Activated CD4-positive, CD25-positive, alpha-beta regulatory T cell treated with anti-CD3 and anti-CD28 coated beads, Interleukin-2, amount 50 U/mL, for 16 hours (primary cell): ENCODE data around the gene DEXI.
"Not testable (repeated sequence)": the region's sequence is repeated elsewhere in the genome, so short reads cannot be mapped to it uniquely, and the experiment has no call there.

Experiments used
- DNase-seq: peaks from one replicate; pipeline ENCODE4 v3.0.0-alpha.2; 2020; ENCODE audit warnings: low read depth, low spot score

Gene DEXI

DNA sequence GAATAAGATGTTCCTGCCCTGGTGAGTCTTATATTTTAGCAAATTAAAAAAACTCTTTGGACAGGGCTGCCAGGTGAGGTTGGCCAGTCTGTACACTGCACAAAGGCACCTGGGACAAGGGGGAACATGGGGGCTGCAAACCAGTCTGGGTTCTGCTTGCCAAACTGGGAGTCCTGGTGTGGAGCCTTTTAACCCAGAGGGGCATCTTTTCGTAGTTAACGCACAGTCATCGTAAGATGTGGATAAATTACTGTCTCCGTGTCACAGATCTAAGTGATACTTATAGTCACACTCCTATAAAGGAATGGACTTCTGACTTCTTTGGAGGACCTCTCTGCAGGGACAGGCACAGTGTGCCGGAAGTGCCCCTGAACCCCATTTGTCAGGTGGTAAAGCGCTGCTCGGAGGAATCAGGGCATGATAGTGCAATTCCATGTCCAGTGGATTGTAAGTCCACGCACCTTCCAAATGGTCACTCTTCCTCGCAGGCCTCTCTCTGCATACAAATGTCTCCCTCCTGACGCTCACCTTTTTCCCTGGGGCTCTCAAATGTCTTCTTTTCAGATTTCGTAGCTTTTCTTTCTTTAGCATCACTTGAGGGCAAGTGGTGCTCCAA, 14.7 kb downstream of the DEXI start:
- DNase-seq = no peak

DNA sequence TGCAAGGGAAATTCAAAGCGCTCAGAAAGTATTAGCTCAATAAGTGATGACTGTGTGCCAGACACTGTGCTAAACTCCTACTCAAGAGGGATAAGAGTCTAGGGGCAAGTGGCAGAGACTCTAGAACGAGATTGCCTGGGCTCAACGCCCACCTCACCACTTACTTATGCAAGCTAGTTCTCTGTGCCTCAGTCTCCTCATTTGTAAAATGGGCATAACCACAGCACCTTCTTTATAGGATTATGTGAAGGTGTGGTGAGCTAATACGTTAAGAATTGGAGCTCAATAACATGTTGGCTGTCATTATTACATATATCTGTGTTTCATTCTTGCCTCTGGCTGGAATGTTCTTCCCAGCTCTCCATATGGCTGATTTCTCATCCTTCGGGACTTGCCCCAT, 15.4 kb downstream of the DEXI start:
- DNase-seq = no peak

- no peak for DNase-seq
Measured at GRCh38 chr16:10926094-10926493, 16.2 kb downstream of the DEXI start.

DNA sequence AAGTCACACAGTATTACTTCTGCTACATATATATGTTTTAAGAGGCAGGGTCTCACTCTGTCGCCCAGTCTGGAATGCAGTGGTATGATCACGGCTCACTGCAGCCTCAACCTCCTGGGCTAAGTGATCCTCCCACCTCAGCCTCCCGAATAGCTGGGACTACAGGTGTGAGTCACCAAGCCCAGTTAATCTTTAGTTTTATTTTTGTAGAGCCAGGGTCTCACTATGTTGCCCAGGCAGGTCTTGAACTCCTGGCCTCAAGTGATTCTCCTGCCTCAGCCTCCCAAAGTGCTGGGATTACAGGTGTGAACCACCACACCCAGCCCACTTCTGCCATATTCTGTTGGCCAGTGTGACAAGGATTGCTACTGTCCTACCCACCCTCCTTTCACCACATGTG, 17.0 kb downstream of the DEXI start:
- not testable (repeated sequence) for DNase-seq

DNA sequence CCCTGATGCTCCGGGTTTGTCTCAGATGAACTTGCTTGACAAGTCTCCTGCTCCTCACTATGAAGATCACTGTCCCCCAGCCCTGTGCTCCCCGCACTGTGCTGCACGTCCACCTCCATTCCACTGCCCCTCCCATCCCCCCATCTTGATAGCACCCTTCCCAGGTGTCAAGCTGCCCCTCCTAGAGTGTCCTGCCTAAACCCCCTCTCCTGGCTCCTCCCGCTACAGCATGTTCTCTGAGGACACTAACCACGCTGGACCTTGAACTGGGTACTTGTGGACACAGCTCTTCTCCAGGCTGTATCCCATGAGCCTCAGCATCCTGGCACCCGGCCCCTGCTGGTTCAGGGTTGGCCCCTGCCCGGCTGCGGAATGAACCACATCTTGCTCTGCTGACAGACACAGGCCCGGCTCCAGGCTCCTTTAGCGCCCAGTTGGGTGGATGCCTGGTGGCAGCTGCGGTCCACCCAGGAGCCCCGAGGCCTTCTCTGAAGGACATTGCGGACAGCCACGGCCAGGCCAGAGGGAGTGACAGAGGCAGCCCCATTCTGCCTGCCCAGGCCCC, 18.5 kb downstream of the DEXI start:
- no peak for DNase-seq

DNA sequence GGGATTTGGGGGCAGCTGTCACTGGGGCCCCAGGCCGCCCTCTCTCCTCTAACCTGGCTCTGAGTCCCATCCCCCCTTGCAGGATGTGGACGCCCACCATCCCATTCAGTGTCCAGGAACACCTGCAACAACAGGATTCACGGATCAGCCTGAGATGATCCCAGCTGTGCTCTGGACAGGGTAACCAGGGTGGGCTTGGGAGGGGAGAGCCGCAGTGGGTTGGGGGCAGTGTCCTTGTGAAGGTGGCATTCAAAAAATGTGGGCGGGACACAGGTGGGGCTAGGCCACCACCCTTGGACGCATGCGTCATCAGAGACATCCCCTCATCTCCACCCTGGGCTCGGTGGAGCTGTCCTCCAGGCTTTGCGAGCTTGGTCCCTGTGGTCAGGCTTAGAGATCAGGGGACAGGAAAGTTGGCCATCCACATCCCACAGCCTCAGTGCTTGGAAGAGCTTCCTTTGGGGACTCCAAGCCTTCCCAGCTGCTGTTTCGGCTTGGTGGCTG, 19.1 kb downstream of the DEXI start:
- DNase-seq = no peak

- DNase-seq = no peak
Measured at GRCh38 chr16:10922328-10923145, 19.7 kb downstream of the DEXI start.

DNA sequence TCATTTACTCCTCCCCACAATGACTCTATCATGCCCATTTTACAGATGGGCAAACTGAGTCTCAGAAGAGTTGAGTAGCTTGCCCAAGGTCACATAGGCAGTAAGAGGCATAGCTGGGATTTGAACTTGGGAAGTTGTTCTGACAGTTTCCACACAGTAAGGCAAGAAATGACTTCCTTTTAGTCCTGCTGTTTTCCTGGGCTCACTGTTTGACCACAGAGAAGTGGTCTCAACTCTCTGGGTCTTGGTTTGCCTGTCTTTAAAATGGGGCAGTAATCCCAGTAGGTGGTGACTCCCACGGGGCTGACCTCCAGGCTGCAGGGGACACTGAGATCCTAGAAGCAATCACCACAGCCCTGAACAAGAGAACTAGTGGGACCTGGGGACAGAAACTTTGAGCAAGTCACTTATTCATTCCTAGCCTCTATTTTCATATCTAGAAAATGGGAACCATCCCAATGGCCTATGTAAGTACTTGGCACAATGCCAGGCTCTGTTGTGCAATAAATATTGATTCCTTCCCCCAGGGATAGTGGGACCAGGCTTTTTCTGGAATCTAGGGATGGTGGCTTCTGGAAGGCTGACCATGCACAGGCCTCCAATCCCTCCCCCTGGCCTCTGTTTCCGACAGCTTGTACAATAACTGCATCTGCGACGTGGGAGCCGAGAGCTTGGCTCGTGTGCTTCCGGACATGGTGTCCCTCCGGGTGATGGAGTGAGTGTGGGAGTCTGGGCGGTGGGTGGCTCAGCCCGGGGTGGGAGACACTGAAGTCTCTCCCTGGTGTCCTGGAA, 20.5 kb downstream of the DEXI start:
- no peak for DNase-seq

GRCh38 chr16:10920726-10921427, 21.4 kb downstream of the DEXI start:
- DNase-seq = no peak

- DNase-seq = no peak
Measured at GRCh38 chr16:10919003-10919351, 23.3 kb downstream of the DEXI start.

DNA sequence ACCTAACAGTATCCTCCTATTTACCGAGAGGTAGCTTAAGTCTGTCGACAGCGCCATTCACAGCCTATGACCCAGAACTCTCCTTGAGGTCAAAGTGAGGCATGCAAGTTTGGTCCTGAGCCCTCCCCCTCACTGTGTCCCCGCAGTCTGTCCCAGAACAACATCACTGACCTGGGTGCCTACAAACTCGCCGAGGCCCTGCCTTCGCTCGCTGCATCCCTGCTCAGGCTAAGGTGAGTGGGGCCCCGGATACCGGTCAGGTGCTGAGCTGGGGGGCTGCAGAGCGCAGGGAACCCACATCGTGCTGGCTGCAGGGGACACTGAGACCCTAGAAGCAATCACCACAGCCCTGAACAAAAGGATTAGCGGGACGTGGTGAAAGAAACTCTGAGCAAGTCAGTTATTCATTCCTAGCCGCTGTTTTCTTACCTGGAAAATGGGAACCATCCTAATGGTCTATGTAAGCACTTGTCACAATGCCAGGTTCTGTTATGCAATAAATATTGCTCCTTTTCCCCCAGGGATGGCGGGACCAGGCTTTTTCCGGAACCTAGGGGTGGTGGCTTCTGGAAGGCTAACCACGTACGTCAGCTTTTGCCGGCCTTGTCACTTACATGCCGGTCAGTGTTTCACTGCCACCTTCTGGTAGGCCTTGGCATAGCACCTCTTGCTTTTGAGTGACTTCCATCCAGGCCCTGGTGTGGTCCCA, 23.8 kb downstream of the DEXI start:
- peak; percentile 61 for DNase-seq

DNA sequence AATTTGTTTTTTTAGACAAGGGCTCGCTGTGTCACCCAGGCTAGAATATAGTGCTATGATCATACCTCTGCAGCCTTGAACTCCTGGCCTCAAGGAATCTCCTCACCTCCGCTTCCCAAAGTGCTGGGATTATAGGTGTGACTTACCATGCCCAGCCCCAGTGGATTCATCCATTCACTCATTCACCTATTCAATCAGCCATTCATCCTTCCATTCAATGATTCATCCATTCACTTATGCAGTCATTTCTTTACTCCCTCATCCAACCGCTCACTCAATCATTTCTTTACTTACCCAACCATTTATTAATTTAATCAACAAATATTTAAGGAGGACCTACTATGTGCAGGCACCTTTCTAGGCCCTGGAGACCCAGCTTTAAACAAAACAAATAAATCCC, 25.7 kb downstream of the DEXI start:
- DNase-seq = no peak

- no peak for DNase-seq
Measured at GRCh38 chr16:10911267-10911666, 31.0 kb downstream of the DEXI start.

- DNase-seq = no peak
Measured at GRCh38 chr16:10907757-10908045, 34.6 kb downstream of the DEXI start.

DNA sequence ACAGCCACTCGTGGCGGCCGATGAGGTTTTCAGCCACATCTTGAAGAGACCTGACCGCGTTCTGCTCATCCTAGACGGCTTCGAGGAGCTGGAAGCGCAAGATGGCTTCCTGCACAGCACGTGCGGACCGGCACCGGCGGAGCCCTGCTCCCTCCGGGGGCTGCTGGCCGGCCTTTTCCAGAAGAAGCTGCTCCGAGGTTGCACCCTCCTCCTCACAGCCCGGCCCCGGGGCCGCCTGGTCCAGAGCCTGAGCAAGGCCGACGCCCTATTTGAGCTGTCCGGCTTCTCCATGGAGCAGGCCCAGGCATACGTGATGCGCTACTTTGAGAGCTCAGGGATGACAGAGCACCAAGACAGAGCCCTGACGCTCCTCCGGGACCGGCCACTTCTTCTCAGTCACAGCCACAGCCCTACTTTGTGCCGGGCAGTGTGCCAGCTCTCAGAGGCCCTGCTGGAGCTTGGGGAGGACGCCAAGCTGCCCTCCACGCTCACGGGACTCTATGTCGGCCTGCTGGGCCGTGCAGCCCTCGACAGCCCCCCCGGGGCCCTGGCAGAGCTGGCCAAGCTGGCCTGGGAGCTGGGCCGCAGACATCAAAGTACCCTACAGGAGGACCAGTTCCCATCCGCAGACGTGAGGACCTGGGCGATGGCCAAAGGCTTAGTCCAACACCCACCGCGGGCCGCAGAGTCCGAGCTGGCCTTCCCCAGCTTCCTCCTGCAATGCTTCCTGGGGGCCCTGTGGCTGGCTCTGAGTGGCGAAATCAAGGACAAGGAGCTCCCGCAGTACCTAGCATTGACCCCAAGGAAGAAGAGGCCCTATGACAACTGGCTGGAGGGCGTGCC, 35.1 kb downstream of the DEXI start:
- no peak for DNase-seq

DNA sequence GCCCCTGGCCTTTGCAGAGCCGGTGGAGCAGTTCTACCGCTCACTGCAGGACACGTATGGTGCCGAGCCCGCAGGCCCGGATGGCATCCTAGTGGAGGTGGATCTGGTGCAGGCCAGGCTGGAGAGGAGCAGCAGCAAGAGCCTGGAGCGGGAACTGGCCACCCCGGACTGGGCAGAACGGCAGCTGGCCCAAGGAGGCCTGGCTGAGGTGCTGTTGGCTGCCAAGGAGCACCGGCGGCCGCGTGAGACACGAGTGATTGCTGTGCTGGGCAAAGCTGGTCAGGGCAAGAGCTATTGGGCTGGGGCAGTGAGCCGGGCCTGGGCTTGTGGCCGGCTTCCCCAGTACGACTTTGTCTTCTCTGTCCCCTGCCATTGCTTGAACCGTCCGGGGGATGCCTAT, 35.8 kb downstream of the DEXI start:
- no peak for DNase-seq

DNA sequence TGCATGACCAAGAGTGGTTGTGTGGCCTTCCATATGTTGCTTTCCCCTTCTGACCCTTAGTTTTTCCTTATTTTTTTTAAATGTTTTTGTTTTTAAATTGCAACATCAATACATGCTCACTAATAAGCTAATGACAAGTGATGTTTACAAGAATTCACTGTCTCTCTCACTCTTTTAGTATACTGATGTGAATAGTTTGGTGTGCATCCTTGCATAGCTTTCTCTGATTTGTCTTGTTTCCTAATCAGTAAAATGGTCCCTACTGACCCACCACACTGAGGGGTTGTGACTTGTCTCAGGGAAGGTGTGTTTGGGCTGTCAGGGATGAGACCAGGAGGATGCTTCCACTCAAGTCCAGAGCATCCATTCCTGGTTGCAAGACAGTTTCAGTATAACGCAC, 39.3 kb downstream of the DEXI start:
- DNase-seq = no peak

DNA sequence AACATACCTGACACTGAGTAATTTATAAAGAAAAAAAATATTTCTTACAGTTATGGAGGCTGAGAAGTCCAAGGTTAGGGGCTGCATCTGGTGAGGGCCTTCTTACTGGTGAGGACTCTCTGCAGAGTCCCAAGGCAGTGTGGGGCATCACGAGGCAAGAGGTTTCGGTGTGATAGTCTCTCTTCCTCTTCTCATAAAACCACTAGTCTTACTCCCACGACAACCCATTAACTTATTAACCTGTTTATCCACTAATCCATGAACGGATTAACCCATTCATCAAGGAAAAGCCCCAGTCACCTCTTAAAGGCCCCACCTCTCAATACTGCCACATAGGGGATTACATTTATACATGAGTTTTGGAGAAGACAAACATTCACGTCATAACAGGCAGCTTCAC, 45.1 kb downstream of the DEXI start:
- DNase-seq = no peak

DNA sequence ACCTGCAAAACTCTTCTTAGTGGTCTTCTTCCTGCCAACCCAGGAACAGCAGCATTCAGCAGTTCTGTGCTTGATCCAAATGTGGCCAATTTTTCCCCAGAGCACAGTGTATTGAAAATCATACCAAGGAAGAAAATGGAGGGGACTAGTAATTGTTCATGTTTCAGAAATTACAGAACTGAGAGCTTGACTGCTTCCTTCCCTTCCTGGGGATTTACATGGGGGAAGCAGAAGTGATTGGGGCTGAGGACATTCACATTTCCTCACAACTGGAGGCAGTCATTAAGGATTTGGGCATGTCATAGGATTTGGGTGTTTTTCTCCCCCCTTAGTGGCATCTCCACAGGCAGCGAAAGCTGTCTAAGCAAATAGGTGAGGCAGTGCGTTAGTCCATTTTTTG, 45.5 kb downstream of the DEXI start:
- DNase-seq = no peak

GRCh38 chr16:10896165-10896564, 46.1 kb downstream of the DEXI start:
- no peak for DNase-seq
